ENCODE results near the gene MESP2. TPM values are rescaled to one million over a fixed set of nuclear protein-coding genes. Genes with fewer than 3 reads are reported as not detected.
A peak's percentile ranks its signal among the peaks of the same experiment; 100 is the strongest.

The MESP2 gene
- total RNA-seq, 1 experiment from 2014 or later, result 0.70 TPM

- Mint-ChIP-seq H3K4me1 (ENCODE audit: low read depth, unreplicated experiment) (no peaks in the 10 kb centered on the region), H3K4me3 (ENCODE audit: unreplicated experiment) (no peak overlapping the region), H3K9me3 (ENCODE audit: unreplicated experiment) (no peaks in the 10 kb centered on the region), H3K27ac (ENCODE audit: unreplicated experiment) (no peak overlapping the region), H3K27me3 (ENCODE audit: insufficient read depth, unreplicated experiment) (no peaks in the 10 kb centered on the region), H3K36me3 (ENCODE audit: insufficient read depth, unreplicated experiment) (no peaks in the 10 kb centered on the region)
- no peak for TF ChIP-seq CTCF (IDR thresholded peaks at IDR 0.05; ENCODE audit: insufficient read depth in 1 of 2, low read depth in 1 of 2, low read length in 1 of 2, severe bottlenecking in 1 of 2, unreplicated experiment in 1 of 2)
- Histone ChIP-seq H3K27me3 (replicated peaks; ENCODE audit: control insufficient read depth, insufficient read depth, low read length) (no peaks in the 10 kb centered on the region), H3K9me3 (no peaks in the 10 kb centered on the region), H3K36me3 (ENCODE audit: control insufficient read depth, insufficient read depth, low read length) (no peaks in the 10 kb centered on the region), H3K4me3 (ENCODE audit: low read depth, low read length) (no peak overlapping the region), H3K4me1 (peaks cover 12% of the 10 kb centered on the region)
- ChIA-PET CTCF (interaction anchor here (0.5 kb wide), 1 partner anchor 20 kb away, joined by 13 read pairs; no protein-coding TSS in a partner anchor), POLR2A (no interaction called here)
- no peak for DNase-seq
- BruUV-seq (replicated peaks), result no TSS peak
- intact Hi-C loops (cut with micrococcal nuclease; ENCODE audit: unreplicated experiment), result no loop called here
These were observed 26.2 kb downstream of the MESP2 start for GRCh38 chr15:89802231-89802928.

- Mint-ChIP-seq H3K4me1 (ENCODE audit: low read depth, unreplicated experiment) (no peaks in the 10 kb centered on the region), H3K27me3 (ENCODE audit: insufficient read depth, unreplicated experiment) (no peaks in the 10 kb centered on the region), H3K27ac (ENCODE audit: unreplicated experiment) (no peak overlapping the region), H3K9me3 (ENCODE audit: unreplicated experiment) (no peaks in the 10 kb centered on the region), H3K36me3 (ENCODE audit: insufficient read depth, unreplicated experiment) (no peaks in the 10 kb centered on the region), H3K4me3 (ENCODE audit: unreplicated experiment) (no peak overlapping the region)
- intact Hi-C loops (cut with micrococcal nuclease; ENCODE audit: unreplicated experiment), result no loop called here
- POLR2A ChIA-PET, result no interaction called here
- H3K4me3 ChIP-seq (ENCODE audit: low read depth, low read length), result no peak overlapping the region
- H3K27me3 ChIP-seq (replicated peaks; ENCODE audit: control insufficient read depth, insufficient read depth, low read length), result no peaks in the 10 kb centered on the region
- CTCF ChIA-PET, result no interaction called here
- H3K4me1 ChIP-seq, result peaks cover 12% of the 10 kb centered on the region
- BruUV-seq (replicated peaks), result no TSS peak
- no peaks in the 10 kb centered on the region for H3K36me3 ChIP-seq (ENCODE audit: control insufficient read depth, insufficient read depth, low read length)
- no peak for TF ChIP-seq CTCF (IDR thresholded peaks at IDR 0.05; ENCODE audit: insufficient read depth in 1 of 2, low read depth in 1 of 2, low read length in 1 of 2, severe bottlenecking in 1 of 2, unreplicated experiment in 1 of 2)
- no peaks in the 10 kb centered on the region for H3K9me3 ChIP-seq
- DNase-seq, result peak in 1 of 2 experiments; percentile 24
These were observed 27.1 kb downstream of the MESP2 start for GRCh38 chr15:89802986-89803824.

- POLR2A ChIA-PET, result no interaction called here
- H3K27me3 ChIP-seq (replicated peaks; ENCODE audit: control insufficient read depth, insufficient read depth, low read length), result no peaks in the 10 kb centered on the region
- peak in 1 of 2 experiments; percentile 22 for DNase-seq
- TF ChIP-seq CTCF (IDR thresholded peaks at IDR 0.05; ENCODE audit: insufficient read depth in 1 of 2, low read depth in 1 of 2, low read length in 1 of 2, severe bottlenecking in 1 of 2, unreplicated experiment in 1 of 2), result no peak
- Mint-ChIP-seq H3K36me3 (ENCODE audit: insufficient read depth, unreplicated experiment) (no peaks in the 10 kb centered on the region), H3K27ac (ENCODE audit: unreplicated experiment) (no peak overlapping the region), H3K4me1 (ENCODE audit: low read depth, unreplicated experiment) (no peaks in the 10 kb centered on the region), H3K27me3 (ENCODE audit: insufficient read depth, unreplicated experiment) (no peaks in the 10 kb centered on the region), H3K4me3 (ENCODE audit: unreplicated experiment) (no peak overlapping the region), H3K9me3 (ENCODE audit: unreplicated experiment) (no peaks in the 10 kb centered on the region)
- peaks cover 18% of the 10 kb centered on the region for H3K4me1 ChIP-seq
- H3K36me3 ChIP-seq (ENCODE audit: control insufficient read depth, insufficient read depth, low read length), result no peaks in the 10 kb centered on the region
- H3K4me3 ChIP-seq (ENCODE audit: low read depth, low read length), result no peak overlapping the region
- CTCF ChIA-PET, result no interaction called here
- no TSS peak for BruUV-seq (replicated peaks)
- intact Hi-C loops (cut with micrococcal nuclease; ENCODE audit: unreplicated experiment), result no loop called here
- no peaks in the 10 kb centered on the region for H3K9me3 ChIP-seq
These were observed 28.0 kb downstream of the MESP2 start for GRCh38 chr15:89803941-89804800.

Measured in Caco-2 (cell line).